Midbrain (tissue), 1 donor: Measurements from ENCODE around the gene SSTR5.
"Not testable (repeated sequence)": the region's sequence is repeated elsewhere in the genome, so short reads cannot be mapped to it uniquely, and the experiment has no call there.

Source experiments
- DNase-seq: peaks from one replicate; lab custom pipeline; 2025; lab: John Stamatoyannopoulos, UW

SSTR5 gene

GRCh38 chr16:1073566-1074378 lies 1.2 kb downstream of the SSTR5 start:
- no peak for DNase-seq

- no peak for DNase-seq
These were observed 1.8 kb downstream of the SSTR5 start for GRCh38 chr16:1074379-1074649.

- DNase-seq: no peak
These were observed 3.0 kb downstream of the SSTR5 start for GRCh38 chr16:1075546-1075945.

GRCh38 chr16:1076801-1077576 lies 4.4 kb downstream of the SSTR5 start:
- DNase-seq: no peak

- DNase-seq: no peak
These were observed 5.5 kb downstream of the SSTR5 start for GRCh38 chr16:1077877-1078578.

GRCh38 chr16:1078579-1079021 lies 6.1 kb downstream of the SSTR5 start:
- DNase-seq: no peak

- DNase-seq: no peak
These were observed 6.8 kb downstream of the SSTR5 start for GRCh38 chr16:1079341-1079740.

- DNase-seq: no peak
These were observed 7.4 kb downstream of the SSTR5 start for GRCh38 chr16:1079786-1080525.

- no peak for DNase-seq
These were observed 8.5 kb downstream of the SSTR5 start for GRCh38 chr16:1080801-1081733.

GRCh38 chr16:1081734-1082265 lies 9.3 kb downstream of the SSTR5 start:
- no peak for DNase-seq

GRCh38 chr16:1082266-1082951 lies 9.9 kb downstream of the SSTR5 start:
- DNase-seq: no peak

GRCh38 chr16:1082952-1083675 lies 10.6 kb downstream of the SSTR5 start:
- DNase-seq: no peak

- DNase-seq: no peak
These were observed 12.4 kb downstream of the SSTR5 start for GRCh38 chr16:1084971-1085370.

- DNase-seq: not testable (repeated sequence)
These were observed 13.9 kb downstream of the SSTR5 start for GRCh38 chr16:1086443-1086842.

- DNase-seq: no peak
These were observed 16.0 kb downstream of the SSTR5 start for GRCh38 chr16:1088295-1089170.

- no peak for DNase-seq
These were observed 16.9 kb downstream of the SSTR5 start for GRCh38 chr16:1089439-1089821.

GRCh38 chr16:1089822-1090619 lies 17.5 kb downstream of the SSTR5 start:
- no peak for DNase-seq
